ENCODE measurements around the gene WDFY2.

WDFY2 gene

GRCh38 chr13:51714663-51715168 is 130.5 kb downstream of the WDFY2 start:
- FAIRE-seq = no peak

GRCh38 chr13:51715613-51716012 is 131.4 kb downstream of the WDFY2 start:
- FAIRE-seq = no peak

- no peak for FAIRE-seq
These were observed 133.6 kb downstream of the WDFY2 start for GRCh38 chr13:51717786-51718398.

GRCh38 chr13:51719394-51719793 is 135.1 kb downstream of the WDFY2 start:
- no peak for FAIRE-seq

GRCh38 chr13:51721496-51721895 is 137.2 kb downstream of the WDFY2 start:
- FAIRE-seq = no peak

- FAIRE-seq = no peak
These were observed 139.3 kb downstream of the WDFY2 start for GRCh38 chr13:51723529-51723928.

- FAIRE-seq = no peak
These were observed 140.5 kb downstream of the WDFY2 start for GRCh38 chr13:51724721-51725120.

GRCh38 chr13:51726446-51727193 is 142.4 kb downstream of the WDFY2 start:
- FAIRE-seq = no peak

GRCh38 chr13:51727634-51728274 is 143.5 kb downstream of the WDFY2 start:
- no peak for FAIRE-seq

- FAIRE-seq = no peak
These were observed 144.0 kb downstream of the WDFY2 start for GRCh38 chr13:51728275-51728673.

GRCh38 chr13:51728972-51729371 is 144.7 kb downstream of the WDFY2 start:
- no peak for FAIRE-seq

- FAIRE-seq = no peak
These were observed 145.7 kb downstream of the WDFY2 start for GRCh38 chr13:51729866-51730553.

- FAIRE-seq = no peak
These were observed 146.7 kb downstream of the WDFY2 start for GRCh38 chr13:51730927-51731326.

GRCh38 chr13:51731759-51732158 is 147.5 kb downstream of the WDFY2 start:
- FAIRE-seq = no peak

GRCh38 chr13:51733374-51734298 is 149.4 kb downstream of the WDFY2 start:
- FAIRE-seq = no peak

- FAIRE-seq = no peak
These were observed 150.5 kb downstream of the WDFY2 start for GRCh38 chr13:51734786-51735185.

- no peak for FAIRE-seq
These were observed 153.3 kb downstream of the WDFY2 start for GRCh38 chr13:51737609-51738008.

GRCh38 chr13:51738226-51738905 is 154.1 kb downstream of the WDFY2 start:
- FAIRE-seq = no peak

GRCh38 chr13:51739027-51739764 is 154.9 kb downstream of the WDFY2 start:
- FAIRE-seq = no peak

- FAIRE-seq = no peak
These were observed 156.4 kb downstream of the WDFY2 start for GRCh38 chr13:51740698-51741097.

GRCh38 chr13:51742031-51742430 is 157.8 kb downstream of the WDFY2 start:
- no peak for FAIRE-seq
